B cell (primary cell): ENCODE results near the gene MARK2. TPM values are rescaled to one million over a fixed set of nuclear protein-coding genes. Genes with fewer than 3 reads are reported as not detected.

Experiments used
- ATAC-seq: fragments of 200-7000 bp; cut with Tn5 transposase; one replicate; pipeline ENCODE4 v1.10.0; 2021; ENCODE audit warnings: low read depth, mild to moderate bottlenecking, moderate number of reproducible peaks, moderate library complexity
- CTCF ChIA-PET: fragments of 350-600 bp; sonication (Branson Sonifier 250); formaldehyde crosslinking; loops from one replicate; lab custom pipeline; 2021; ENCODE audit warnings: antibody characterized with exemption, inconsistent platforms; lab: Charles Lee
- POLR2A ChIA-PET: fragments of 350-600 bp; sonication (Branson Sonifier 250); formaldehyde crosslinking; loops from one replicate; lab custom pipeline; 2021; ENCODE audit warnings: antibody characterized with exemption; lab: Charles Lee
- DNase-seq: peaks from one replicate; pipeline ENCODE4 v3.0.0; 2013
- H2AFZ ChIP-seq: 2 replicates; pipeline ENCODE4 v1.6.1; 2012; ENCODE audit warnings: mild to moderate bottlenecking, low read depth, low read length; ENCODE audit not compliant: insufficient read depth, poor library complexity, severe bottlenecking
- H3K27ac ChIP-seq, 2 donors: 1 replicate in 1 of 2; 2 replicates in 1 of 2; pipeline ENCODE4 v1.5.1; 2012 to 2013; ENCODE audit warnings: low read length in 2 of 2, mild to moderate bottlenecking in 2 of 2, moderate library complexity in 1 of 2
- H3K27me3 ChIP-seq, 4 experiments: fragments of 200-600 bp in 1 of 4; sonication (generic) in 1 of 4; replicated peaks in 1 of 4; 1 replicate in 2 of 4; 2 replicates in 2 of 4; pipeline versions ENCODE4 v1.6.1 to v1.7.0; 2013 to 2016; ENCODE audit warnings: low read length in 3 of 4, mild to moderate bottlenecking in 2 of 4, mixed read lengths in 1 of 4, moderate library complexity in 1 of 4; ENCODE audit not compliant: insufficient read depth in 4 of 4, control insufficient read depth in 3 of 4; ENCODE audit errors: control extremely low read depth in 1 of 4
- H3K36me3 ChIP-seq, 2 experiments: replicated peaks in 1 of 2; 1 replicate in 1 of 2; 2 replicates in 1 of 2; pipeline versions ENCODE4 v1.6.1 to v1.7.1; 2013; ENCODE audit warnings: low read length in 1 of 2; ENCODE audit not compliant: insufficient read depth in 2 of 2, control insufficient read depth in 1 of 2; ENCODE audit errors: control extremely low read depth in 1 of 2, extremely low read depth in 1 of 2
- H3K4me1 ChIP-seq, 2 donors: fragments of 200-600 bp in 1 of 2; sonication (generic) in 1 of 2; 1 replicate in 1 of 2; 2 replicates in 1 of 2; pipeline versions ENCODE4 v1.5.1 to v1.6.1; 2013 to 2017; ENCODE audit warnings: low read length in 2 of 2; ENCODE audit not compliant: control insufficient read depth in 2 of 2, insufficient read depth in 2 of 2
- H3K4me2 ChIP-seq: replicated peaks from 2 replicates; pipeline ENCODE3; 2012; ENCODE audit warnings: mild to moderate bottlenecking, low read depth, low read length; ENCODE audit not compliant: poor library complexity, severe bottlenecking
- H3K4me3 ChIP-seq, 5 experiments: fragments of 200-600 bp in 1 of 5; sonication (generic) in 1 of 5; 1 replicate in 3 of 5; 2 replicates in 2 of 5; pipeline versions ENCODE4 v1.5.1 to v1.7.0; 2011 to 2016; ENCODE audit warnings: low read length in 4 of 5, mild to moderate bottlenecking in 4 of 5, low read depth in 2 of 5, control low read depth in 1 of 5, moderate library complexity in 1 of 5; ENCODE audit not compliant: insufficient read depth in 1 of 5; ENCODE audit errors: control extremely low read depth in 1 of 5, extremely low read depth in 1 of 5
- H3K79me2 ChIP-seq: fragments of 200-600 bp; sonication (generic); one replicate; pipeline ENCODE4 v1.6.0; 2016; ENCODE audit warnings: low read length; ENCODE audit not compliant: control insufficient read depth, insufficient read depth
- H3K9ac ChIP-seq: fragments of 200-600 bp; sonication (generic); 2 replicates; pipeline ENCODE4 v1.6.1; 2017; ENCODE audit warnings: mild to moderate bottlenecking, low read length, moderate library complexity
- H3K9me3 ChIP-seq, 3 donors: one replicate each; pipeline versions ENCODE4 v1.6.1 to v1.7.1; 2013; ENCODE audit warnings: low read length in 2 of 3; ENCODE audit not compliant: control insufficient read depth in 2 of 3, insufficient read depth in 1 of 3; ENCODE audit errors: control extremely low read depth in 1 of 3
- H4K20me1 ChIP-seq: 2 replicates; pipeline ENCODE4 v1.6.0; 2012; ENCODE audit warnings: mild to moderate bottlenecking, low read length; ENCODE audit not compliant: insufficient read depth, control insufficient read depth, poor library complexity, severe bottlenecking
- H3K27ac Mint-ChIP-seq: one replicate; pipeline ENCODE4 v1.8.0; 2021; ENCODE audit warnings: mixed read lengths
- H3K27me3 Mint-ChIP-seq: one replicate; pipeline ENCODE4 v1.8.0; 2021; ENCODE audit warnings: mixed read lengths
- H3K4me1 Mint-ChIP-seq: one replicate; pipeline ENCODE4 v1.8.0; 2021; ENCODE audit warnings: mixed read lengths
- H3K4me3 Mint-ChIP-seq: one replicate; pipeline ENCODE4 v1.8.0; 2021; ENCODE audit warnings: mixed read lengths
- H3K9me3 Mint-ChIP-seq: one replicate; pipeline ENCODE4 v1.8.0; 2022; ENCODE audit warnings: mixed read lengths; ENCODE audit not compliant: insufficient read depth
- CTCF ChIP-seq: fragments of 200-600 bp; IDR thresholded peaks from one replicate; pipeline ENCODE4 v1.8.0; 2022; ENCODE audit warnings: antibody characterized with exemption, mild to moderate bottlenecking
- EZH2 ChIP-seq: IDR thresholded peaks from 2 replicates; pipeline ENCODE4 v1.6.1; 2012; ENCODE audit warnings: borderline replicate concordance, low read depth, mild to moderate bottlenecking, moderate library complexity, low read length; ENCODE audit not compliant: insufficient read depth, poor library complexity, severe bottlenecking
- WGBS: methylation state at CpG from one replicate; pipeline ENCODE4 v1.1.5; 2013; ENCODE audit warnings: missing lambda C conversion rate; ENCODE audit not compliant: insufficient coverage; 5-methylcytosine and 5-hydroxymethylcytosine counted together
- intact Hi-C: fragments of 100-400 bp; cut with micrococcal nuclease; formaldehyde crosslinking; loops from one replicate; pipeline ENCODE4 v1.10.0; 2022
- polyA plus RNA-seq: library from polyadenylated mRNA; depleted of rRNA; stranded (reverse); fragments of >200 nt; gene quantifications from 2 replicates; pipeline ENCODE4 v1.2.3, GENCODE V29; 2012
- total RNA-seq, 2 donors: library from RNA; stranded (reverse); fragments of 120-200 nt in 1 of 2; gene quantifications; 1 replicate in 1 of 2; 2 replicates in 1 of 2; pipeline versions ENCODE4 v1.2.3 to v1.2.4, GENCODE V29; 2013 to 2022

MARK2 gene
- total and polyA plus RNA-seq, 2 donors (not counting 1 experiment from before 2014, with no cell fraction given) = 47.2 to 58.1 TPM

- TF ChIP-seq CTCF = no peak
- ChIA-PET POLR2A (no interaction called here), CTCF (interaction anchor here (1.6 kb wide), 1 partner anchor 45 kb away, joined by 3 read pairs; no protein-coding TSS in a partner anchor)
- peaks cover 7 to 32% (median 17%) of the 10 kb centered on the region in 3 donors for H3K9me3 ChIP-seq
- H4K20me1 ChIP-seq = no peaks in the 10 kb centered on the region
- H3K27ac Mint-ChIP-seq = no peak overlapping the region
- no peaks in the 10 kb centered on the region for H3K79me2 ChIP-seq
- H2AFZ ChIP-seq = no peak overlapping the region
- H3K9ac ChIP-seq = no peak overlapping the region
- peaks cover 0 to under 1% (median 0%) of the 10 kb centered on the region in 4 experiments for H3K27me3 ChIP-seq
- no peaks in the 10 kb centered on the region for H3K36me3 ChIP-seq
- H3K9me3 Mint-ChIP-seq = peaks cover 3% of the 10 kb centered on the region
- H3K4me2 ChIP-seq = no peak overlapping the region
- no peak overlapping the region for H3K27ac ChIP-seq
- DNase-seq (no peak), ATAC-seq (no peak)
- no peak overlapping the region for H3K4me3 Mint-ChIP-seq
- intact Hi-C loops = no loop called here
- H3K4me1 Mint-ChIP-seq = no peaks in the 10 kb centered on the region
- peaks cover 5% of the 10 kb centered on the region for H3K27me3 Mint-ChIP-seq
- peaks cover 0 to 8% of the 10 kb centered on the region in 2 donors for H3K4me1 ChIP-seq
- H3K4me3 ChIP-seq = no peak overlapping the region
- 100% methylated on average over 2 of the region's 6 CpGs for WGBS
Observed at GRCh38 chr11:63791495-63792167, 47.3 kb upstream of the MARK2 start.

GRCh38 chr11:63793161-63793560 is 45.7 kb upstream of the MARK2 start:
- no peak overlapping the region for H3K9ac ChIP-seq
- H3K79me2 ChIP-seq = no peaks in the 10 kb centered on the region
- H3K4me1 ChIP-seq = peaks cover 0 to 8% of the 10 kb centered on the region in 2 donors
- H3K27me3 ChIP-seq = peaks cover 0 to 6% (median 0%) of the 10 kb centered on the region in 4 experiments
- POLR2A ChIA-PET = no interaction called here
- intact Hi-C loops = no loop called here
- H3K36me3 ChIP-seq = no peaks in the 10 kb centered on the region
- no peak overlapping the region for H3K4me3 Mint-ChIP-seq
- H3K27ac ChIP-seq = no peak overlapping the region
- no peak overlapping the region for H3K4me3 ChIP-seq
- no peak overlapping the region for H3K27ac Mint-ChIP-seq
- H3K27me3 Mint-ChIP-seq = peaks cover 6% of the 10 kb centered on the region
- H2AFZ ChIP-seq = no peak overlapping the region
- no peak overlapping the region for H3K4me2 ChIP-seq
- no peak for ATAC-seq
- H3K9me3 ChIP-seq = peaks cover 7 to 32% (median 17%) of the 10 kb centered on the region in 3 donors
- CTCF ChIA-PET = no interaction called here
- no peaks in the 10 kb centered on the region for H4K20me1 ChIP-seq
- TF ChIP-seq CTCF (no peak), EZH2 (no peak)
- DNase-seq = no peak
- peaks cover 3% of the 10 kb centered on the region for H3K9me3 Mint-ChIP-seq
- no peaks in the 10 kb centered on the region for H3K4me1 Mint-ChIP-seq
